ENCODE results near the gene FKBP9.

Gene FKBP9

DNA sequence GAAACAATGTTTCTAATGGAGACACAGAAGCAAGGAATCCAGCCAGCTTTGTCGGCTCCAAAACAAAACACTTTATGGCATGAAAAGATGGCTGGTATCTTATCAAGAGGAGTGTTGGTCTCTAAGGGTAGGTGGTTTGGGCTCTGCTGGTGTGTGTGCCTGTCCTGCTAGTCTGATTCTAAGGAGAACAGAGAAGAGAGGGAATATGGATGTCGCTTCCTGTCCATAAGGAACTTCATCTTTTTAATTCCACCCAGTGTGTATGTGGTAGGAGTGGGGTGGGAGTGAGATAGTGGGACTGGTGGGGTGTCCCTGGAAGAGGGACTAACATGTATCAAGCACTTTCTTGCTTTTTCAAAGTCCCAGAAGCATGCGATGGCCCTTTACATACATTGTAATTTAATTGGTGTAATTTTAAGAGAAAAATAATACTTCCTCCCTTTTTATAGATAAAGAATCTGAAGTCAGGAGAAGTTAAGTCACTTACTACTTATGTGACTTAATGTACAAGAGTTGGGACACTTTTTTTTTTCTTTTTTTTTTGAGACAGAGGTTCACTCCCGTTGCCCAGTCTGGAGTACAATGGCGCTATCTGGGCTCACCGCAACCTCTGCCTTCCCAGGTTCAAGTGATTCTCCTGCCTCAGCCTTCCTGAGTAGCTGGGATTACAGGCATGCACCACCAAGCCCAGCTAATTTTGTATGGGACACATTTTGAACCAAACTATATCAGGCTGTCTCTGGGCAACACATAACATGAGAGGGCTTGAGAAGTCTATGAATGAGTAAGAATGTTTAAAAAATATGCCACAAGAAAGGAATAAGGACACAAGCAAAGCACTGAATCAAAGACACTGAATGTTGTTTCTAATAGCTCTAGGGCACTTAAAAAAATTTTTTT is 86.5 kb downstream of the FKBP9 start:
- TF ChIP-seq, protein P1, sequence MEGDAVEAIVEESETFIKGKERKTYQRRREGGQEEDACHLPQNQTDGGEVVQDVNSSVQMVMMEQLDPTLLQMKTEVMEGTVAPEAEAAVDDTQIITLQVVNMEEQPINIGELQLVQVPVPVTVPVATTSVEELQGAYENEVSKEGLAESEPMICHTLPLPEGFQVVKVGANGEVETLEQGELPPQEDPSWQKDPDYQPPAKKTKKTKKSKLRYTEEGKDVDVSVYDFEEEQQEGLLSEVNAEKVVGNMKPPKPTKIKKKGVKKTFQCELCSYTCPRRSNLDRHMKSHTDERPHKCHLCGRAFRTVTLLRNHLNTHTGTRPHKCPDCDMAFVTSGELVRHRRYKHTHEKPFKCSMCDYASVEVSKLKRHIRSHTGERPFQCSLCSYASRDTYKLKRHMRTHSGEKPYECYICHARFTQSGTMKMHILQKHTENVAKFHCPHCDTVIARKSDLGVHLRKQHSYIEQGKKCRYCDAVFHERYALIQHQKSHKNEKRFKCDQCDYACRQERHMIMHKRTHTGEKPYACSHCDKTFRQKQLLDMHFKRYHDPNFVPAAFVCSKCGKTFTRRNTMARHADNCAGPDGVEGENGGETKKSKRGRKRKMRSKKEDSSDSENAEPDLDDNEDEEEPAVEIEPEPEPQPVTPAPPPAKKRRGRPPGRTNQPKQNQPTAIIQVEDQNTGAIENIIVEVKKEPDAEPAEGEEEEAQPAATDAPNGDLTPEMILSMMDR (IDR thresholded peaks at IDR 0.05; ENCODE audit: low read depth, low read length, missing control alignments), result no peak
- no peak for DNase-seq (ENCODE audit: extremely low read depth, low read depth)
- no peak overlapping the region for H3K4me3 ChIP-seq (replicated peaks; ENCODE audit: low read depth, low read length)

DNA sequence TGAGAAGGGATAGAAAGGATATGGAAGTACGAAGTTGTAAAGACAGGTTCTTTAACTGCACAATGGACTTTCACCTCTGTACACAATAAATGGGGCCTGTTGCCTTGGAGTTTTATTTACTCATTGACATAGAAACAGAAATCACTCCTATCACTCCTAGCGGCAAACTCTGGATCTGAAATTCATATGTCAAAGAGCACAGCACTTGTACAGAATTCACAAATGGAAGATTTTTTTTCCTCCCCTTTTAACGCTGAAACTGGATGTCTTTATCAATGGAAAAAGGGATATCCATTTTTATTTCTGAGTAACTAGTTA is 87.1 kb downstream of the FKBP9 start:
- no peak for DNase-seq (ENCODE audit: extremely low read depth, low read depth)
- no peak overlapping the region for H3K4me3 ChIP-seq (replicated peaks; ENCODE audit: low read depth, low read length)
- TF ChIP-seq, protein P1 (IDR thresholded peaks at IDR 0.05; ENCODE audit: low read depth, low read length, missing control alignments), result no peak

DNA sequence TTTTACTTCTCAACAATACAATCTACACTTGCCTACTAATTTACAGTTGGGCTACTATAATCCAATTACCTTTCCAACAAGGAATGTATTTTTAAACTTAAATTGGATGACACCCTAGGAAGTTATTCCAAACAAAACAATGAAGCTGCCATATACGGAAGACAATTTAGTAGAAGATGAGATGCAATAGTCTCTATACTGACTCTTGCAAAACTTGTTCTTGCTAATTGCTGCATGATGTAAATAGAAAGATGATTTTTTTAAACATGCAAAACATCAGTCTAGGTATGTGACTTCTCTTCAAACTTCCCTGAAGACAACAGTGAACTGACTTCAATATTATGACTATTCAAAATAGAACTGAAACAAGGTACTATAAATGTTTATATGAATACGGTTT is 87.7 kb downstream of the FKBP9 start:
- TF ChIP-seq, protein P1 (IDR thresholded peaks at IDR 0.05; ENCODE audit: low read depth, low read length, missing control alignments), result no peak
- H3K4me3 ChIP-seq (replicated peaks; ENCODE audit: low read depth, low read length), result no peak overlapping the region
- DNase-seq (ENCODE audit: extremely low read depth, low read depth), result no peak

DNA sequence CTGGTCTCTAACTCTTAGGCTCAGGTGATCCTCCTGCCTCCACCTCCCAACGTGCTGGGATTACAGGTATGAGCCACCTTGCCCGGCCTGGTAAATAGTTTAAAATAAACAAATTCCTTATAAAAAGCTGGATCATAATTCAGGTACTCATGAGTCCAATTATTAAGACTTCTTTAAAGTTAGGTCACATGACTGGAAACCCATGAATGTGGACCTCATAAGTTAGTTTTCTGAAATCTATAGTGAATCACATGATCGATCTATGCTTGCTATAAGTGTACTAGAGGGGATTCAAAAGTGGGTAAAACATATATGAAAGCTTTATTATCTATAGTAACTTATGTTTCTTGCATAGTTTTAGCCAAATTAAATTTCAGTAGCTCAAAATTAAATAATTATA is 91.0 kb downstream of the FKBP9 start:
- no peak for DNase-seq (ENCODE audit: extremely low read depth, low read depth)
- H3K4me3 ChIP-seq (replicated peaks; ENCODE audit: low read depth, low read length), result no peak overlapping the region
- TF ChIP-seq, protein P1 (IDR thresholded peaks at IDR 0.05; ENCODE audit: low read depth, low read length, missing control alignments), result no peak

DNA sequence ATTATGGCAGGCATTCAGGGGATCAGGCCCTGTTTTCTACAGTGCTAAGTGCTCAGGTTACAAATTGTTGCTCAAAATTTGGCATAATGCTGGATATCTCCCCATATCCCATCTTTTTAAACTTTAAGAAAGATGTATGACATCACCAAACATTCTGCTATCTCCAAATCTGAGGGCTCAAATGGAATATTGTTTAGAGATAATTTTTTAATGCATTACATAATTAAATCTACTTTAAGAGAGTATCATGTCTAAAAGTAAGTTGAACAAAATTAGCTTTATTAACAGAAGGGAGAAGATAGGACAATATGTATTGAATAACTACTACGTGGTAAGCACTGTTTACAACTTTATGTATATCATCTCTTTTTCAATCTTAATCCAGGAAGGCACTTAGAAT is 91.5 kb downstream of the FKBP9 start:
- TF ChIP-seq, protein P1 (IDR thresholded peaks at IDR 0.05; ENCODE audit: low read depth, low read length, missing control alignments), result no peak
- DNase-seq (ENCODE audit: extremely low read depth, low read depth), result no peak
- H3K4me3 ChIP-seq (replicated peaks; ENCODE audit: low read depth, low read length), result no peak overlapping the region

DNA sequence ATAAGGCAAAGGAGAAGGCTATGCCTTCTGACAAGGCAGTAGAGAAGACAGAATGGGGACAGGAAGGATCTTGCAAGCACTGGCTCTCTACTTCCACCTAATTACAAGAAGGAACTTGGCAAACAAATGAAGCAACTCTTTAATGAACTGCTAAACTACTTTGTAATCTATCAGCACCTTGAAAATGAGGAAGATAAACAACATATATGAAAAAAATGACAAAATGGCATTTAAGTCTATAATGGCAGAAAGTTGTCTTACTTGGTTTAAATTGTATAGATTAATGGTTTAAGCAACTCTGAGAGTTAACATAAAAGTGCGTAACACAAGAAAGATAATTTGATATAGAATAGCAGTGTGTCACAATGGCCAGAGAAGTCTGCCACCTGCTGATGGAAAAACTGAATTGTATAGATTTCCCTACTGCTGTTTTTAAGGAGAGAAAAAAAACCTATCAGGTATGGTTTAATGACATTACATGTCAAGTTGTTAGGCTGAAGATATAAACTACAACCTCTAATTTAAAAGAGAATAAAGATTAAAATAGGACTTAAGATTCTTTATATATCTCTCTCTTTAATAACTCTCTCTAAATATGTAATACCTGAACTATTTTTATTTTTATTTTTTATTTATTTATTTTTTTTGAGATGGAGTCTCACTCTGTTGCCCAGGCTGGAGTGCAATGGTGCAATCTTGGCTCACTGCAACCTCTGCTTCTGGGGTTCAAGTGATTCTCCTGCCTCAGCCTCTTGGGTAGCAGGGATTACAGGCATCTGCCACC is 93.5 kb downstream of the FKBP9 start:
- no peak overlapping the region for H3K4me3 ChIP-seq (replicated peaks; ENCODE audit: low read depth, low read length)
- TF ChIP-seq, protein P1 (IDR thresholded peaks at IDR 0.05; ENCODE audit: low read depth, low read length, missing control alignments), result peak; percentile 48
- DNase-seq (ENCODE audit: extremely low read depth, low read depth), result peak; percentile 16
